H9 (cell line): ENCODE measurements around the gene ACER3. TPM values are rescaled to one million over a fixed set of nuclear protein-coding genes. Genes with fewer than 3 reads are reported as not detected.

ENCODE experiments used
- DNase-seq: peaks from one replicate; pipeline ENCODE4 v3.0.0-alpha.2; 2017
- H2AFZ ChIP-seq: one replicate; pipeline ENCODE4 v1.6.1; 2013; ENCODE audit warnings: mild to moderate bottlenecking, low read length, control low read depth, moderate library complexity
- H2AK5ac ChIP-seq: 2 replicates; pipeline ENCODE4 v1.6.1; 2013; ENCODE audit warnings: low read length, control low read depth, mixed read lengths; ENCODE audit not compliant: insufficient read length
- H2BK120ac ChIP-seq: one replicate; pipeline ENCODE4 v1.6.1; 2013; ENCODE audit warnings: low read depth, mild to moderate bottlenecking, low read length, control low read depth, inconsistent platforms; ENCODE audit not compliant: poor library complexity, severe bottlenecking
- H2BK12ac ChIP-seq: 2 replicates; pipeline ENCODE4 v1.6.1; 2013; ENCODE audit warnings: low read length, control low read depth, mixed read lengths, low read depth; ENCODE audit not compliant: insufficient read length
- H2BK15ac ChIP-seq: 2 replicates; pipeline ENCODE4 v1.6.1; 2013; ENCODE audit warnings: low read depth, low read length, control low read depth
- H2BK20ac ChIP-seq: one replicate; pipeline ENCODE4 v1.6.1; 2013; ENCODE audit warnings: low read depth, mild to moderate bottlenecking, low read length, control low read depth, inconsistent platforms; ENCODE audit not compliant: poor library complexity, severe bottlenecking
- H2BK5ac ChIP-seq: 2 replicates; pipeline ENCODE4 v1.6.1; 2013; ENCODE audit warnings: low read length, control low read depth, mixed read lengths; ENCODE audit not compliant: insufficient read length
- H3K14ac ChIP-seq: 2 replicates; pipeline ENCODE4 v1.6.1; 2013; ENCODE audit warnings: low read length, control low read depth; ENCODE audit not compliant: insufficient read depth
- H3K18ac ChIP-seq: 2 replicates; pipeline ENCODE4 v1.6.1; 2013; ENCODE audit warnings: low read depth, mild to moderate bottlenecking, mixed read lengths, low read length, control low read depth; ENCODE audit not compliant: insufficient read length
- H3K23ac ChIP-seq: 2 replicates; pipeline ENCODE4 v1.6.1; 2013; ENCODE audit warnings: low read length, control low read depth, mixed read lengths, low read depth; ENCODE audit not compliant: insufficient read length
- H3K23me2 ChIP-seq: 2 replicates; pipeline ENCODE4 v1.6.1; 2013; ENCODE audit warnings: low read depth, mild to moderate bottlenecking, mixed read lengths, low read length, control low read depth; ENCODE audit not compliant: insufficient read length, poor library complexity, severe bottlenecking
- H3K27ac ChIP-seq: 2 replicates; pipeline ENCODE4 v1.5.1; 2013; ENCODE audit warnings: low read length, control low read depth, mixed read lengths, low read depth; ENCODE audit not compliant: insufficient read length
- H3K27me3 ChIP-seq: 2 replicates; pipeline ENCODE4 v1.6.1; 2013; ENCODE audit warnings: low read length, control low read depth, inconsistent platforms; ENCODE audit not compliant: insufficient read depth
- H3K4ac ChIP-seq: 2 replicates; pipeline ENCODE4 v1.6.1; 2013; ENCODE audit warnings: low read depth, mild to moderate bottlenecking, control low read depth, inconsistent platforms, low read length, moderate library complexity
- H3K4me1 ChIP-seq: 2 replicates; pipeline ENCODE4 v1.6.1; 2013; ENCODE audit warnings: low read length, control low read depth, inconsistent platforms; ENCODE audit not compliant: insufficient read depth
- H3K4me2 ChIP-seq: 2 replicates; pipeline ENCODE4 v1.6.1; 2013; ENCODE audit warnings: low read length, control low read depth, mixed read lengths; ENCODE audit not compliant: insufficient read length, insufficient read depth
- H3K56ac ChIP-seq: 2 replicates; pipeline ENCODE4 v1.6.1; 2013; ENCODE audit warnings: low read depth, mild to moderate bottlenecking, mixed read lengths, low read length, control low read depth; ENCODE audit not compliant: insufficient read length
- H3K79me1 ChIP-seq: 2 replicates; pipeline ENCODE4 v1.6.1; 2013; ENCODE audit warnings: low read depth, mild to moderate bottlenecking, moderate library complexity, low read length, control low read depth, inconsistent platforms; ENCODE audit not compliant: insufficient read depth, poor library complexity, severe bottlenecking
- H3K79me2 ChIP-seq: 2 replicates; pipeline ENCODE4 v1.6.1; 2013; ENCODE audit warnings: low read length, control low read depth, inconsistent platforms; ENCODE audit not compliant: insufficient read depth
- H3K9ac ChIP-seq: 2 replicates; pipeline ENCODE4 v1.6.1; 2013; ENCODE audit warnings: low read length, control low read depth, mixed read lengths; ENCODE audit not compliant: insufficient read length; ENCODE audit errors: extremely low read depth
- H3K9me3 ChIP-seq: one replicate; pipeline ENCODE4 v1.6.1; 2013; ENCODE audit warnings: low read depth, low read length, inconsistent platforms; ENCODE audit not compliant: control insufficient read depth
- H3T11ph ChIP-seq: one replicate; pipeline ENCODE4 v1.6.1; 2013; ENCODE audit warnings: mild to moderate bottlenecking, low read length, control low read depth, inconsistent platforms
- H4K20me1 ChIP-seq: one replicate; pipeline ENCODE4 v1.6.1; 2013; ENCODE audit not compliant: control insufficient read depth, insufficient read length, insufficient read depth
- H4K5ac ChIP-seq: 2 replicates; pipeline ENCODE4 v1.6.1; 2013; ENCODE audit warnings: low read depth, mild to moderate bottlenecking, mixed read lengths, low read length, control low read depth; ENCODE audit not compliant: insufficient read length
- H4K8ac ChIP-seq: replicated peaks from 2 replicates; pipeline ENCODE4 v1.6.1; 2013; ENCODE audit warnings: low read length, control low read depth, mixed read lengths, low read depth; ENCODE audit not compliant: insufficient read length
- H4K91ac ChIP-seq: 2 replicates; pipeline ENCODE4 v1.6.1; 2013; ENCODE audit warnings: low read depth, mild to moderate bottlenecking, moderate library complexity, mixed read lengths, low read length, control low read depth; ENCODE audit not compliant: insufficient read length
- H3K27ac Mint-ChIP-seq, 3 experiments: 2 replicates in 2 of 3; 3 replicates in 1 of 3; pipeline ENCODE4 v1.8.0; 2020 to 2021; ENCODE audit warnings: mixed read lengths in 3 of 3, mild to moderate bottlenecking in 1 of 3, moderate library complexity in 1 of 3
- H3K27me3 Mint-ChIP-seq: 2 replicates; pipeline ENCODE4 v1.8.0; 2021; ENCODE audit warnings: low read depth, mild to moderate bottlenecking, moderate library complexity, mixed read lengths
- H3K36me3 Mint-ChIP-seq, 3 experiments: 2 replicates in 2 of 3; 3 replicates in 1 of 3; pipeline ENCODE4 v1.8.0; 2020 to 2021; ENCODE audit warnings: low read depth in 3 of 3, mixed read lengths in 3 of 3; ENCODE audit not compliant: insufficient read depth in 1 of 3
- H3K4me1 Mint-ChIP-seq, 2 experiments: 2 replicates each; pipeline ENCODE4 v1.8.0; 2020; ENCODE audit warnings: mixed read lengths in 2 of 2
- H3K4me3 Mint-ChIP-seq, 2 experiments: 2 replicates in 1 of 2; 3 replicates in 1 of 2; pipeline ENCODE4 v1.8.0; 2020 to 2021; ENCODE audit warnings: mild to moderate bottlenecking in 2 of 2, mixed read lengths in 2 of 2, moderate library complexity in 1 of 2
- H3K9me3 Mint-ChIP-seq, 2 experiments: 2 replicates in 1 of 2; 3 replicates in 1 of 2; pipeline ENCODE4 v1.8.0; 2020; ENCODE audit warnings: mild to moderate bottlenecking in 2 of 2, mixed read lengths in 2 of 2, moderate library complexity in 1 of 2
- CTCF ChIP-seq: fragments of 200-600 bp; sonication (generic); conservative IDR thresholded peaks from 3 replicates; pipeline ENCODE4 v1.8.0; 2021; ENCODE audit warnings: antibody characterized with exemption, mild to moderate bottlenecking
- WGBS: extraction: QIAGEN DNeasy Blood & Tissue Kit; methylation state at CpG from one replicate; pipeline ENCODE4 v1.1.7; 2013; ENCODE audit warnings: missing lambda C conversion rate, low lambda C conversion rate, mixed read lengths; ENCODE audit not compliant: insufficient read length; ENCODE audit errors: extremely low coverage; 5-methylcytosine and 5-hydroxymethylcytosine counted together
- total RNA-seq: library from RNA; stranded (reverse); gene quantifications from 2 replicates; pipeline ENCODE4 v1.2.1, GENCODE V29; 2021

The ACER3 gene
- total RNA-seq, 1 experiment from 2014 or later, result 14.7 TPM

- no peak overlapping the region for H3K56ac ChIP-seq
Measured at GRCh38 chr11:77064648-77065217, 204.0 kb downstream of the ACER3 start.

More at GRCh38 chr11:77064648-77065217, 204.0 kb downstream of the ACER3 start:
- no peak overlapping the region for H3K9ac ChIP-seq
- no peaks in the 10 kb centered on the region for H3K79me1 ChIP-seq
- no peaks in the 10 kb centered on the region for H3K27me3 ChIP-seq
- no peak overlapping the region for H2AFZ ChIP-seq
- Mint-ChIP-seq H3K27me3 (peaks cover 19% of the 10 kb centered on the region), H3K27ac (no peak overlapping the region), H3K9me3 (peaks cover 6 to 7% of the 10 kb centered on the region in 2 experiments; a peak in 2 of 5 replicates), H3K4me1 (peaks cover 15 to 20% of the 10 kb centered on the region in 2 experiments), H3K4me3 (no peak overlapping the region; a peak in 2 of 5 replicates), H3K36me3 (no peaks in the 10 kb centered on the region)
- H3K9me3 ChIP-seq, result no peaks in the 10 kb centered on the region
- no peaks in the 10 kb centered on the region for H3K4me1 ChIP-seq
- no peak overlapping the region for H3K14ac ChIP-seq
- H3K79me2 ChIP-seq, result 0 out of 2 replicates have a peak, but pooled peaks cover 2% of the 10 kb centered on the region
- H2BK120ac ChIP-seq, result no peak overlapping the region
- H3K4me2 ChIP-seq, result no peak overlapping the region
- H4K20me1 ChIP-seq, result no peaks in the 10 kb centered on the region
- H3K23ac ChIP-seq, result no peak overlapping the region
- H3T11ph ChIP-seq, result no peak overlapping the region
- no peak overlapping the region for H4K8ac ChIP-seq
- H3K23me2 ChIP-seq, result peaks cover 10% of the 10 kb centered on the region
- H2AK5ac ChIP-seq, result no peak overlapping the region
- H4K5ac ChIP-seq, result no peak overlapping the region
- no peak overlapping the region for H4K91ac ChIP-seq
- TF ChIP-seq CTCF, result no peak
- no peak overlapping the region for H2BK15ac ChIP-seq
- DNase-seq, result no peak
- no CpG with 5 or more reads among the region's 4 CpGs for WGBS
- no peak overlapping the region for H2BK5ac ChIP-seq
- no peak overlapping the region for H2BK20ac ChIP-seq
- no peak overlapping the region for H2BK12ac ChIP-seq
- no peak overlapping the region for H3K18ac ChIP-seq
- no peak overlapping the region for H3K27ac ChIP-seq
- no peak overlapping the region for H3K4ac ChIP-seq
